Tibial artery (tissue), 4 donors: Measurements from ENCODE around the gene MCM3AP.
"Not testable (repeated sequence)": the region's sequence is repeated elsewhere in the genome, so short reads cannot be mapped to it uniquely, and the experiment has no call there.

ENCODE experiments used
- DNase-seq, 2 donors: peaks; one replicate each; pipeline ENCODE4 v3.0.0-alpha.2; 2019
- H3K27ac ChIP-seq, 2 donors: fragments of 200-600 bp; sonication (generic) in 1 of 2; 1 replicate in 1 of 2; 2 replicates in 1 of 2; pipeline ENCODE4 v1.5.1; 2018 to 2019; ENCODE audit warnings: mild to moderate bottlenecking in 1 of 2
- H3K27me3 ChIP-seq, 2 donors: fragments of 200-600 bp; sonication (generic) in 1 of 2; one replicate each; pipeline versions ENCODE4 v1.5.1 to v1.6.0; 2016 to 2019
- H3K36me3 ChIP-seq, 3 donors: fragments of 200-600 bp; sonication (generic) in 2 of 3; one replicate each; pipeline ENCODE4 v1.5.1; 2016 to 2019; ENCODE audit warnings: mild to moderate bottlenecking in 2 of 3
- H3K4me1 ChIP-seq, 4 donors: fragments of 200-600 bp; sonication (generic) in 2 of 4; 1 replicate in 3 of 4; 2 replicates in 1 of 4; pipeline ENCODE4 v1.5.1; 2016 to 2019
- H3K4me3 ChIP-seq, 2 donors: fragments of 200-600 bp; sonication (generic) in 1 of 2; 1 replicate in 1 of 2; 2 replicates in 1 of 2; pipeline ENCODE4 v1.5.1; 2018 to 2019; ENCODE audit warnings: mild to moderate bottlenecking in 2 of 2
- H3K9me3 ChIP-seq, 3 donors: fragments of 200-600 bp; sonication (generic) in 1 of 3; one replicate each; pipeline ENCODE4 v1.5.1; 2016 to 2019
- CTCF ChIP-seq, 2 experiments: fragments of 200-600 bp in 1 of 2; fragments of 450-650 bp in 1 of 2; IDR thresholded peaks; one replicate each; pipeline ENCODE4 v1.5.1; 2017 to 2019; ENCODE audit warnings: antibody characterized with exemption in 2 of 2, mild to moderate bottlenecking in 1 of 2, moderate library complexity in 1 of 2
- intact Hi-C: fragments of 100-400 bp; cut with DNase I; formaldehyde crosslinking; loops from one replicate; pipeline ENCODE4 v1.15.0; 2023; ENCODE audit warnings: low total_unique reads

MCM3AP gene

DNA sequence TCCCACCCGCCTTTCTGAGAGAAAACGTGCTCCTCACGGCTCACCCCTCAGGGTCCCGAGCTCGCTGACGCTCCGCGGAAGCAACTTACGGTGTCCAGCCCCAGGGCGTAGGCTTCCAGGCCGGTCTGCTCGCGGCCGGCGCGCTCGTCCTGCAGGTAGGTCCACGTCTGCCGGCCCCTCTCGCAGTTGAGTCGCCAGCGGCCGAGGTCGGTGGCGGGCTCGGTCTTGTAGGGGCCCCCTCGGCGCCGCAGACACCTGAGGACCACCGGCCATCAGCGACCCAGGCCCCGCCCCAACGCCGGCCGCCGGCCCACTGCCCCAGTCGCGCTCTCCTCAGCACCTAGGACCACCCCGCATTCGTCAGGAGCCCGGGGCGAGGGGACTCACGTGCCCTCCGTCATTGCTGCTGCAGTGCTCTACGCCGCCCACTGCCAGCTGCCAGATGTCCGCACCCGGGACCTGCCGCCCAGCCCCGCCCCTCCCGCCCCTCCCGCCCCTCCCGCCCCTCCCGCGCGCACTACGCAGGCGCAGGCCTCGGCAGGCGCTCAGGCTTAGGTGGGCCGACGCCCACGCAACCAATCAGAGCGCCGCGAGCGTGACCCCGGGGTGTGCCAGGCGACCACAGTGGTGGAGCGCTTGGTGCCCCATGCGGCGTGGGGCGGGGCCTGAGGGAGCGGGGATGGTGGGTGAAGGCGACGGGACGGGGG, 56.9 kb downstream of the MCM3AP start, which contains the start of gene LSS:
TSS of gene LSS (minus strand) at position 430 of the 707 bp plus-strand sequence. CDS start at position 401, 29 bp downstream.
- peak in 1 of 2 experiments; percentile 8 for TF ChIP-seq CTCF (IDR thresholded peaks at IDR 0.05)
- peak; percentile 97 to 99 for DNase-seq
- intact Hi-C loops: loop anchor here (5.0 to 10.0 kb wide), 2 partner anchors 96 to 256 kb away; partner anchors contain the start of genes C21orf58 and PCNT
- no peaks in the 10 kb centered on the region for H3K9me3 ChIP-seq
- peak within 1 kb of the TSS; percentile 94 to 96 for H3K27ac ChIP-seq
- H3K4me1 ChIP-seq: peaks cover 0 to 39% (median 31%) of the 10 kb centered on the region in 4 donors
- peaks cover 0 to 15% (median 3%) of the 10 kb centered on the region in 3 donors for H3K36me3 ChIP-seq
- H3K27me3 ChIP-seq: no peaks in the 10 kb centered on the region
- H3K4me3 ChIP-seq: peak within 1 kb of the TSS; percentile 99 to 100

DNA sequence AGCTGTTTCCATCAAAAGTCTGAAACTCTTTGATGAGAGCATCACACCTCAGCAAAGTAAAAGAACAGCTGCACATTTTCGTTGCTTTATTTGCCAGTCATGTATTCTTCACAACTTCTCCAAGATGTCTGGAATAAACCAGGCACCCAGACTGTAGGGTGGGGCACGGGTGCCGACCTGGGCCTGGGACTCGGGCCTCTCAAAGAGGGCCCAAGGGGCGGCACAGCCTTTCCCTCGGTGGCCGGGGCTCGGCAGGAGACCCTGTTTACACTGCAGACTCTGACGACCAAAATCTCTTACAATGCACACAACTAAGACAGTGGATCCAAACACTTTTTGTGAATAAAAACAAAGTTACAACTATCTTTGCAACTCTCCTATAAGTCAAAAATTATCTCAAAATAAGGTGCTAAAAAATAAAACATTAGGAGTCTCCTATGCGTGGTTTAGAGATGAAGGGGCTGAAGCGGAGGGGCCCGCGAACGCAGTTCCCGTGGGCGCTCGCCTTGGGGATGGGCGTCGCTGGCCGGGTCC, 57.5 kb downstream of the MCM3AP start:
- TF ChIP-seq CTCF (IDR thresholded peaks at IDR 0.05): no peak
- H3K36me3 ChIP-seq: peaks cover 0 to 15% (median 3%) of the 10 kb centered on the region in 3 donors
- H3K27ac ChIP-seq: peak overlapping the region; percentile 94 to 96
- peak overlapping the region; percentile 99 to 100 for H3K4me3 ChIP-seq
- DNase-seq: no peak
- H3K9me3 ChIP-seq: no peaks in the 10 kb centered on the region
- H3K4me1 ChIP-seq: peaks cover 0 to 39% (median 31%) of the 10 kb centered on the region in 4 donors
- intact Hi-C loops: loop anchor here (5.0 to 10.0 kb wide), 2 partner anchors 97 to 256 kb away; partner anchors contain the start of genes C21orf58 and PCNT
- no peaks in the 10 kb centered on the region for H3K27me3 ChIP-seq

DNA sequence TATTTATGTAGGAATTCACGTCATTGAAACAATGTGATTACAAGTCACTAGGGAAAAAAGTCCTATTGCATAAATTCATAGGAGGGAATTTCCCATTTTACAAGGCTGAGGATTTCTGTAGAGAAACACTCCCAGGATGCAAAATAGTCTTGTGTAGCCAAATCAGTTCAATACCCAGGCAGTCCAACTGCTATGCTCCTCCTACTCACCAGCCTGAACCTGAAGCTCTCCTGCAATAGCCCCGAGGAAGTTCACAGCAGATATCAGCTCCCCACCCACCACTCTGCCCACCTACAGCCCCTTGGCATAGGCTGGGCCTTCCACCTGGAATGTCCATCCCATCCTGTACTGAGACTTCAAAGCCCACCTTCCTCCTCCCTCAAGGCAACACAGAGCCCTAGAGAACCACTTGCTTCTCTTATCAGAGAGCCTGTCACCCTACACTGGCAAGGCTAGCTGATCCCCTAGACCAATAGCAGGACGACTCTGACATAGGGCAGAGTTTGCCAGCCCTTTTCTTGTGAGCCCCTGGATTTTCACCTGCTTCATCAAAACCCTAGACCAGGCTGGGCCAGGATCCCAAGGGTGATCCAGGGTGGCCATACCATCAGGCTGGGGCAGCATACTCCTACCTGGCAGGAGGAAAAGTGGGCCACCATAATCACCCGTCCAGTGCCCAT, 58.4 kb downstream of the MCM3AP start:
- Histone ChIP-seq H3K4me3 (peak overlapping the region; percentile 99 to 100), H3K27ac (peak overlapping the region; percentile 94 to 96), H3K9me3 (no peaks in the 10 kb centered on the region), H3K36me3 (peaks cover under 1 to 20% (median 12%) of the 10 kb centered on the region in 3 donors), H3K27me3 (no peaks in the 10 kb centered on the region), H3K4me1 (peaks cover 0 to 39% (median 31%) of the 10 kb centered on the region in 4 donors)
- intact Hi-C loops: loop anchor here (5.0 to 10.0 kb wide), 2 partner anchors 98 to 255 kb away; partner anchors contain the start of genes C21orf58 and PCNT
- TF ChIP-seq CTCF (IDR thresholded peaks at IDR 0.05): no peak
- no peak for DNase-seq

DNA sequence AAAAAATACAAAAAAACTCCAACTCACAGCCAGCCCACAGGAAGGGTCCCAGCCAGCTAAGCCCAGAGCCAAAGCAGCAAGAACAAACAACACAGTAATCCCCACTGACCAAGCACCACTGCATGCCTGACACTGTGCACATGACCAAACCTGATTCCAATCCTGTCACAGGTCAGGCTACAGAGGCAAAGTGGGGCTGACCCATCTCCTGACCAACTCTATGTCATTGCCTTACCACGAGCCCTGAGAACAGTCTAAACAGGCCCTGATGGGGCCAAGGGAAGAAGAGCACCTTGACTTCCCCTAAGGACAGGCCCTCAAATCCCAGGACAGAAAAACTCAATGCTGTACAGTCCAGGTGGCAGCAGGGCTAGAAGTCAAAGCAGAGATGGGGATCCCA, 59.3 kb downstream of the MCM3AP start:
- H3K36me3 ChIP-seq: peaks cover 10 to 29% (median 21%) of the 10 kb centered on the region in 3 donors
- no peaks in the 10 kb centered on the region for H3K27me3 ChIP-seq
- intact Hi-C loops: loop anchor here (5.0 to 10.0 kb wide), 2 partner anchors 99 to 254 kb away; partner anchors contain the start of genes C21orf58 and PCNT
- peaks cover 0 to 39% (median 31%) of the 10 kb centered on the region in 4 donors for H3K4me1 ChIP-seq
- H3K9me3 ChIP-seq: no peaks in the 10 kb centered on the region
- peak overlapping the region; percentile 48 to 94 for H3K27ac ChIP-seq
- peak; percentile 56 to 80 for DNase-seq
- TF ChIP-seq CTCF (IDR thresholded peaks at IDR 0.05): no peak
- peak overlapping the region in 1 of 2 donors; percentile 99 for H3K4me3 ChIP-seq

DNA sequence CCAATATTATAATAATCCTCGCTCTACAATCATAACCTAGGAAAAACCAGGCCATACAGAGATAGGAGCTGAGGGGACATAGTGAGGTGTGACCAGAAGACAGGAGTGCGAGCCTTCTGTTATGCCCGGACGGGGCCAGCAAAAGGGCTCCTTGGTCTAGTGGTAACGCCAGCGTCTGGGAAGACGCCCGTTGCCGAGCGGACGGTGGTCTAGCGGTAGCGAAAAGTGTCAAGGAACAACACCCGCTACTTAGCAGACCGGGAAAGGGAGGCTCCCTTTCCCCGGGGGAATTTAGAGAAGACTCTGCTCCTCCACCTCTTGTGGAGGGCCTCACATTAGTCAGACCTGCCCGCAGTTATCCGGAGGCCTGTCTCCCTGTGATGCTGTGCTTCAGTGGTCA, 61.8 kb downstream of the MCM3AP start:
- not testable (repeated sequence) for H3K9me3 ChIP-seq, H3K27ac ChIP-seq, DNase-seq, H3K27me3 ChIP-seq, H3K4me3 ChIP-seq
- Histone ChIP-seq H3K4me1 (peaks cover 0 to 30% (median 22%) of the 10 kb centered on the region in 4 donors), H3K36me3 (peaks cover 34 to 54% (median 46%) of the 10 kb centered on the region in 3 donors)
- intact Hi-C loops: loop anchor here (10.0 kb wide), 1 partner anchor 101 kb away; the partner anchor contains the start of genes C21orf58 and PCNT
